HEK293 (cell line): Measurements from ENCODE around the gene ZNF385D.

Source experiments
- CTCF ChIA-PET: fragments of 350-600 bp; formaldehyde crosslinking; extraction: SDS; loops from one replicate; lab custom pipeline; 2021; ENCODE audit warnings: antibody characterized with exemption; lab: Yijun Ruan, JAX
- POLR2A ChIA-PET: fragments of 300-600 bp; formaldehyde crosslinking; extraction: SDS; loops from one replicate; lab custom pipeline; 2020; ENCODE audit warnings: antibody characterized with exemption, inconsistent platforms; lab: Yijun Ruan, JAX
- H3K27ac ChIP-seq: fragments of 200-500 bp; sonication (Bioruptor generic); 2 replicates; pipeline ENCODE4 v1.5.1; 2014; ENCODE audit warnings: low read depth, low read length, control low read depth, inconsistent platforms; ENCODE audit errors: extremely low read depth
- H3K36me3 ChIP-seq, 2 experiments: fragments of 200-500 bp in 1 of 2; sonication (Bioruptor generic) in 1 of 2; 1 replicate in 1 of 2; 2 replicates in 1 of 2; pipeline ENCODE4 v1.5.1; 2014 to 2017; ENCODE audit warnings: inconsistent platforms in 2 of 2, low read length in 2 of 2; ENCODE audit not compliant: control insufficient read depth in 2 of 2, insufficient read depth in 1 of 2
- H3K4me1 ChIP-seq: fragments of 200-500 bp; sonication (Bioruptor generic); 2 replicates; pipeline ENCODE4 v1.5.1; 2014; ENCODE audit warnings: mild to moderate bottlenecking, low read length, inconsistent platforms; ENCODE audit not compliant: control insufficient read depth, insufficient read depth
- H3K4me3 ChIP-seq: 2 replicates; pipeline ENCODE4 v1.5.1; 2011; ENCODE audit warnings: low read depth, mild to moderate bottlenecking, control low read depth, low read length, moderate library complexity
- H3K9me3 ChIP-seq: fragments of 200-500 bp; sonication (Bioruptor generic); 2 replicates; pipeline ENCODE4 v1.5.1; 2014; ENCODE audit warnings: low read depth, low read length, inconsistent platforms; ENCODE audit not compliant: control insufficient read depth, insufficient read depth
- ELK4 ChIP-seq: IDR thresholded peaks from 2 replicates; pipeline ENCODE4 v1.6.1; 2011; ENCODE audit warnings: mild to moderate bottlenecking, low read depth, low read length, borderline replicate concordance
- INSM2 ChIP-seq: fragments of 450-650 bp; formaldehyde crosslinking; IDR thresholded peaks from 2 replicates; pipeline ENCODE4 v1.5.1; 2016; ENCODE audit warnings: missing biosample characterization, missing genetic modification characterization
- KLF8 ChIP-seq: fragments of 450-650 bp; formaldehyde crosslinking; IDR thresholded peaks from 2 replicates; pipeline ENCODE4 v1.5.1; 2016; ENCODE audit warnings: missing biosample characterization, missing genetic modification characterization
- OVOL3 ChIP-seq: fragments of 450-650 bp; formaldehyde crosslinking; IDR thresholded peaks from 2 replicates; pipeline ENCODE4 v1.5.1; 2016; ENCODE audit warnings: missing biosample characterization, missing genetic modification characterization
- SP7 ChIP-seq: fragments of 450-650 bp; formaldehyde crosslinking; IDR thresholded peaks from 2 replicates; pipeline ENCODE4 v1.5.1; 2016; ENCODE audit warnings: missing biosample characterization, missing genetic modification characterization
- TSHZ1 ChIP-seq: fragments of 450-650 bp; formaldehyde crosslinking; IDR thresholded peaks from 2 replicates; pipeline ENCODE4 v1.5.1; 2016; ENCODE audit warnings: missing biosample characterization, missing genetic modification characterization, borderline replicate concordance
- YY1 ChIP-seq: fragments of 450-650 bp; formaldehyde crosslinking; IDR thresholded peaks from 2 replicates; pipeline ENCODE4 v1.5.1; 2018; ENCODE audit warnings: missing biosample characterization, missing genetic modification characterization
- ZFP69B ChIP-seq: fragments of 450-650 bp; formaldehyde crosslinking; IDR thresholded peaks from 2 replicates; pipeline ENCODE4 v1.5.1; 2016; ENCODE audit warnings: missing biosample characterization, missing genetic modification characterization
- ZNF169 ChIP-seq: fragments of 450-650 bp; formaldehyde crosslinking; IDR thresholded peaks from 2 replicates; pipeline ENCODE4 v1.5.1; 2016; ENCODE audit warnings: missing biosample characterization, missing genetic modification characterization
- ZNF23 ChIP-seq: fragments of 450-650 bp; formaldehyde crosslinking; IDR thresholded peaks from 2 replicates; pipeline ENCODE4 v1.5.1; 2016; ENCODE audit warnings: missing biosample characterization, missing genetic modification characterization, borderline replicate concordance
- ZNF324 ChIP-seq: fragments of 450-650 bp; formaldehyde crosslinking; IDR thresholded peaks from 2 replicates; pipeline ENCODE4 v1.5.1; 2016; ENCODE audit warnings: missing biosample characterization, missing genetic modification characterization
- ZNF350 ChIP-seq: fragments of 450-650 bp; formaldehyde crosslinking; IDR thresholded peaks from 2 replicates; pipeline ENCODE4 v1.5.0; 2017; ENCODE audit warnings: missing biosample characterization, mild to moderate bottlenecking, missing genetic modification characterization
- ZNF362 ChIP-seq: fragments of 450-650 bp; formaldehyde crosslinking; IDR thresholded peaks from 2 replicates; pipeline ENCODE4 v1.5.1; 2016; ENCODE audit warnings: missing biosample characterization, missing genetic modification characterization
- ZNF404 ChIP-seq: fragments of 450-650 bp; formaldehyde crosslinking; IDR thresholded peaks from 2 replicates; pipeline ENCODE4 v1.5.1; 2017; ENCODE audit warnings: missing biosample characterization, missing genetic modification characterization
- ZNF530 ChIP-seq: fragments of 450-650 bp; formaldehyde crosslinking; IDR thresholded peaks from 2 replicates; pipeline ENCODE4 v1.5.1; 2016; ENCODE audit warnings: low read depth, missing biosample characterization, missing genetic modification characterization
- ZNF555 ChIP-seq: fragments of 450-650 bp; formaldehyde crosslinking; conservative IDR thresholded peaks from 2 replicates; pipeline ENCODE4 v1.5.1; 2017; ENCODE audit warnings: missing biosample characterization, mild to moderate bottlenecking, missing genetic modification characterization, inconsistent platforms
- ZNF670 ChIP-seq: fragments of 450-650 bp; formaldehyde crosslinking; IDR thresholded peaks from 2 replicates; pipeline ENCODE4 v1.5.1; 2016; ENCODE audit warnings: missing biosample characterization, missing genetic modification characterization, low read depth
- ZNF747 ChIP-seq: fragments of 450-650 bp; formaldehyde crosslinking; IDR thresholded peaks from 2 replicates; pipeline ENCODE4 v1.5.1; 2016; ENCODE audit warnings: missing biosample characterization, missing genetic modification characterization
- ZNF837 ChIP-seq: fragments of 450-650 bp; formaldehyde crosslinking; IDR thresholded peaks from 2 replicates; pipeline ENCODE4 v1.5.1; 2016; ENCODE audit warnings: missing biosample characterization, missing genetic modification characterization
- ZSCAN23 ChIP-seq: fragments of 450-650 bp; formaldehyde crosslinking; IDR thresholded peaks from 2 replicates; pipeline ENCODE4 v1.5.1; 2016; ENCODE audit warnings: missing biosample characterization, missing genetic modification characterization

ZNF385D gene

GRCh38 chr3:21779909-21780308, 28.9 kb upstream of the ZNF385D start (continued):
- no peak for TF ChIP-seq ZNF324 (tag by site-specific recombination)

GRCh38 chr3:21778715-21779114, 27.7 kb upstream of the ZNF385D start:
- TF ChIP-seq SP7 (tag by site-specific recombination) (no peak), ELK4 (no peak), ZSCAN23 (tag by site-specific recombination) (no peak), ZNF23 (tag by site-specific recombination) (no peak), ZNF555 (tag by site-specific recombination) (no peak), INSM2 (no peak), ZNF362 (tag by site-specific recombination) (no peak), TSHZ1 (tag by site-specific recombination) (no peak), ZNF530 (no peak)
- no peaks in the 10 kb centered on the region for H3K4me1 ChIP-seq
- POLR2A ChIA-PET = no interaction called here
- H3K4me3 ChIP-seq = no peak overlapping the region
- no peaks in the 10 kb centered on the region for H3K36me3 ChIP-seq
- H3K27ac ChIP-seq = no peak overlapping the region
- H3K9me3 ChIP-seq = no peaks in the 10 kb centered on the region
- CTCF ChIA-PET = no interaction called here

GRCh38 chr3:21777821-21778220, 26.8 kb upstream of the ZNF385D start:
- no peaks in the 10 kb centered on the region for H3K9me3 ChIP-seq
- CTCF ChIA-PET = interaction anchor here (0.7 kb wide), 1 partner anchor 72 kb away, joined by 3 read pairs; no protein-coding TSS in a partner anchor
- TF ChIP-seq KLF8 (tag by site-specific recombination) = no peak
- TF ChIP-seq ZFP69B (tag by site-specific recombination) = no peak
- TF ChIP-seq ZNF404 = no peak
- no peak for TF ChIP-seq OVOL3 (tag by site-specific recombination)
- no peak for TF ChIP-seq ZNF747
- no peak for TF ChIP-seq ZNF670
- TF ChIP-seq YY1 (tag by site-specific recombination) = no peak
- no peak for TF ChIP-seq ZNF169 (tag by site-specific recombination)
- TF ChIP-seq ZNF837 (tag by site-specific recombination) = no peak
- no peak for TF ChIP-seq ZNF350 (tag by site-specific recombination)
- H3K27ac ChIP-seq = no peak overlapping the region
- no peak overlapping the region for H3K4me3 ChIP-seq
- no peaks in the 10 kb centered on the region for H3K4me1 ChIP-seq
- POLR2A ChIA-PET = no interaction called here
- no peaks in the 10 kb centered on the region for H3K36me3 ChIP-seq
